ENCODE measurements around the gene ZNF716.
"Not testable (repeated sequence)": the region's sequence is repeated elsewhere in the genome, so short reads cannot be mapped to it uniquely, and the experiment has no call there.

Gene ZNF716

GRCh38 chr7:57427146-57427545, 22.8 kb upstream of the ZNF716 start:
- no peak for DNase-seq (ENCODE audit: extremely low read depth, insufficient read length)
- Histone ChIP-seq H3K27me3 (replicated peaks; ENCODE audit: control insufficient read depth, insufficient read depth, low read length) (no peaks in the 10 kb centered on the region), H3K4me3 (replicated peaks; ENCODE audit: low read depth, low read length) (no peak overlapping the region), H3K36me3 (ENCODE audit: control insufficient read depth, insufficient read depth, low read length) (no peaks in the 10 kb centered on the region)
- TF ChIP-seq, protein P1, sequence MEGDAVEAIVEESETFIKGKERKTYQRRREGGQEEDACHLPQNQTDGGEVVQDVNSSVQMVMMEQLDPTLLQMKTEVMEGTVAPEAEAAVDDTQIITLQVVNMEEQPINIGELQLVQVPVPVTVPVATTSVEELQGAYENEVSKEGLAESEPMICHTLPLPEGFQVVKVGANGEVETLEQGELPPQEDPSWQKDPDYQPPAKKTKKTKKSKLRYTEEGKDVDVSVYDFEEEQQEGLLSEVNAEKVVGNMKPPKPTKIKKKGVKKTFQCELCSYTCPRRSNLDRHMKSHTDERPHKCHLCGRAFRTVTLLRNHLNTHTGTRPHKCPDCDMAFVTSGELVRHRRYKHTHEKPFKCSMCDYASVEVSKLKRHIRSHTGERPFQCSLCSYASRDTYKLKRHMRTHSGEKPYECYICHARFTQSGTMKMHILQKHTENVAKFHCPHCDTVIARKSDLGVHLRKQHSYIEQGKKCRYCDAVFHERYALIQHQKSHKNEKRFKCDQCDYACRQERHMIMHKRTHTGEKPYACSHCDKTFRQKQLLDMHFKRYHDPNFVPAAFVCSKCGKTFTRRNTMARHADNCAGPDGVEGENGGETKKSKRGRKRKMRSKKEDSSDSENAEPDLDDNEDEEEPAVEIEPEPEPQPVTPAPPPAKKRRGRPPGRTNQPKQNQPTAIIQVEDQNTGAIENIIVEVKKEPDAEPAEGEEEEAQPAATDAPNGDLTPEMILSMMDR (IDR thresholded peaks at IDR 0.05; ENCODE audit: insufficient read depth, low read length, poor library complexity, severe bottlenecking): no peak

- no peak for DNase-seq (ENCODE audit: extremely low read depth, insufficient read length)
- no peaks in the 10 kb centered on the region for H3K36me3 ChIP-seq (ENCODE audit: control insufficient read depth, insufficient read depth, low read length)
- no peaks in the 10 kb centered on the region for H3K27me3 ChIP-seq (replicated peaks; ENCODE audit: control insufficient read depth, insufficient read depth, low read length)
- no peak overlapping the region for H3K4me3 ChIP-seq (replicated peaks; ENCODE audit: low read depth, low read length)
- TF ChIP-seq, protein P1 (IDR thresholded peaks at IDR 0.05; ENCODE audit: insufficient read depth, low read length, poor library complexity, severe bottlenecking): no peak
Observed at GRCh38 chr7:57427594-57427993, 22.4 kb upstream of the ZNF716 start.

GRCh38 chr7:57432583-57432982, 17.4 kb upstream of the ZNF716 start:
- TF ChIP-seq, protein P1 (IDR thresholded peaks at IDR 0.05; ENCODE audit: insufficient read depth, low read length, poor library complexity, severe bottlenecking): no peak
- Histone ChIP-seq H3K36me3 (ENCODE audit: control insufficient read depth, insufficient read depth, low read length) (no peaks in the 10 kb centered on the region), H3K27me3 (replicated peaks; ENCODE audit: control insufficient read depth, insufficient read depth, low read length) (no peaks in the 10 kb centered on the region), H3K4me3 (replicated peaks; ENCODE audit: low read depth, low read length) (no peak overlapping the region)
- no peak for DNase-seq (ENCODE audit: extremely low read depth, insufficient read length)

GRCh38 chr7:57437581-57437980, 12.4 kb upstream of the ZNF716 start:
- H3K36me3 ChIP-seq (ENCODE audit: control insufficient read depth, insufficient read depth, low read length): no peaks in the 10 kb centered on the region
- TF ChIP-seq, protein P1 (IDR thresholded peaks at IDR 0.05; ENCODE audit: insufficient read depth, low read length, poor library complexity, severe bottlenecking): no peak

DNA sequence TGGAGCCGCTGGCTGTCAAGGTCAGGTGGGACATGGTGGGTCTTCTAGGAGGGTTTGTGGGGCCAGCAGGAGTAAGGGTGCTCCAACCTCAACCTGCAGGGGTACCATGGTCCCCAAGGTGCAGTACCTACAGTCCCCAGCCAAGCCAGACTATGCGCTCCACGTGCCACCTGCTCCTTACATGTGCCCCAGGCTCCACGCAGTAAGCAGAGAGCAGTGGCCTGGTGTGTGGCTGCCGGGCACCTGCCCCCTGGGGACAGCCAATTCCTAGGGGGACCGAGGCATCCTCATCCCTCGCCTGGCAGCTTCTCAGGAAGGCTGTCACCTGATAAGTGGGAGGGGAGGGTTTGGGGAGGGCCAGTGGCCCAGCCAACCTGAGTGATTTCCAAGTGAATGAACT, 11.7 kb upstream of the ZNF716 start:
- Histone ChIP-seq H3K36me3 (ENCODE audit: control insufficient read depth, insufficient read depth, low read length) (no peaks in the 10 kb centered on the region), H3K27me3 (replicated peaks; ENCODE audit: control insufficient read depth, insufficient read depth, low read length) (no peaks in the 10 kb centered on the region), H3K4me3 (replicated peaks; ENCODE audit: low read depth, low read length) (no peak overlapping the region)
- TF ChIP-seq, protein P1 (IDR thresholded peaks at IDR 0.05; ENCODE audit: insufficient read depth, low read length, poor library complexity, severe bottlenecking): no peak
- no peak for DNase-seq (ENCODE audit: extremely low read depth, insufficient read length)

More at GRCh38 chr7:57437581-57437980, 12.4 kb upstream of the ZNF716 start:
- Histone ChIP-seq H3K4me3 (replicated peaks; ENCODE audit: low read depth, low read length) (no peak overlapping the region), H3K27me3 (replicated peaks; ENCODE audit: control insufficient read depth, insufficient read depth, low read length) (no peaks in the 10 kb centered on the region)
- DNase-seq (ENCODE audit: extremely low read depth, insufficient read length): no peak

- no peak for DNase-seq (ENCODE audit: extremely low read depth, insufficient read length)
- TF ChIP-seq, protein P1 (IDR thresholded peaks at IDR 0.05; ENCODE audit: insufficient read depth, low read length, poor library complexity, severe bottlenecking): no peak
- no peaks in the 10 kb centered on the region for H3K36me3 ChIP-seq (ENCODE audit: control insufficient read depth, insufficient read depth, low read length)
- H3K4me3 ChIP-seq (replicated peaks; ENCODE audit: low read depth, low read length): no peak overlapping the region
- no peaks in the 10 kb centered on the region for H3K27me3 ChIP-seq (replicated peaks; ENCODE audit: control insufficient read depth, insufficient read depth, low read length)
Observed at GRCh38 chr7:57443567-57443966, 6.4 kb upstream of the ZNF716 start.

DNA sequence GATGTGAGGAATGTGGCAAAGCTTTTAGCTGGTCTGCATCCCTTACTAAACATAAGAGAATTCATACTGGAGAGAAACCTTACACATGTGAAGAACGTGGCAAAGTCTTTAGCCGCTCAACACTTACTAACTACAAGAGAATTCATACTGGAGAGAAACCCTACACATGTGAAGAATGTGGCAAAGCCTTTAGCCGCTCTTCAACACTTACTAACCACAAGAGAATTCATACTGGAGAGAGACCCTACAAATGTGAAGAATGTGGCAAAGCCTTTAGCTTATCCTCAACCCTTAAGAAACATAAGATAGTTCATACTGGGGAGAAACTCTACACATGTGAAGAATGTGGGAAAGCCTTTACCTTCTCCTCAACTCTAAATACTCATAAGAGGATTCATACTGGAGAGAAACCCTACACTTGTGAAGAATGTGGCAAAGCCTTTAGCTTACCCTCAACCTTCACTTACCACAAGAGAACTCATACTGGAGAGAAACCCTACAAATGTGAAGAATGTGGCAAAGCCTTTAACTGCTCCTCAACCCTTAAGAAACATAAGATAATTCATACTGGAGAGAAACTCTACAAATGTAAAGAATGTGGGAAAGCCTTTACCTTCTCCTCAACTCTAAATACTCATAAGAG, 19.3 kb downstream of the ZNF716 start:
- not testable (repeated sequence) for H3K27me3 ChIP-seq (replicated peaks; ENCODE audit: control insufficient read depth, insufficient read depth, low read length); H3K36me3 ChIP-seq (ENCODE audit: control insufficient read depth, insufficient read depth, low read length); H3K4me3 ChIP-seq (replicated peaks; ENCODE audit: low read depth, low read length); DNase-seq (ENCODE audit: extremely low read depth, insufficient read length)

DNA sequence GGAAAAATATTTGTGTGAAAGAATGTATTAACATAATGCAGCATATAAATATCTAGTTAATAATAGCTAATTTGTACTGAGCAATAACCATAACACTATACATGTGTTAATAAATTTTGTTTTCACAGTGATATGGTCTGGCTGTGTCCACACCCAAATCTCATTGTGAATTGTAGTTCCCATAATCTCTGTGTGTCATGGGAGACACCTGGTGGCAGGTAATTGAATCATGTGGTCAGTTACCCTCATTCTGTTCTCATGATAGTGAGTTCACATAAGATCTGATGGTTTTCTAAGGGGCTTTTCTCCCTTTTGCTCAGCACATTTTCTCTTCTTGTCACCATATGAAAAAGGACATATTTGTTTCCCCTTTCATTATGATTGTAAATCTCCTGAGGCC, 30.3 kb downstream of the ZNF716 start:
- not testable (repeated sequence) for H3K4me3 ChIP-seq (replicated peaks; ENCODE audit: low read depth, low read length); H3K36me3 ChIP-seq (ENCODE audit: control insufficient read depth, insufficient read depth, low read length); H3K27me3 ChIP-seq (replicated peaks; ENCODE audit: control insufficient read depth, insufficient read depth, low read length); DNase-seq (ENCODE audit: extremely low read depth, insufficient read length)

Measured in GM06990 (cell line).